PC-9 (cell line): Measurements from ENCODE around the gene AHCYL2. TPM values are rescaled to one million over a fixed set of nuclear protein-coding genes. Genes with fewer than 3 reads are reported as not detected.

ENCODE experiments used
- BruUV-seq: library from RNA; stranded (reverse); fragments of 400-500 nt; replicated peaks from 2 replicates; lab custom pipeline; 2021; lab: Mats Ljungman, UMichigan
- CTCF ChIA-PET: fragments of 300-600 bp; sonication (Branson Sonifier 250); formaldehyde crosslinking; loops from one replicate; lab custom pipeline; 2022; ENCODE audit warnings: antibody characterized with exemption; lab: Charles Lee
- POLR2A ChIA-PET: fragments of 300-600 bp; sonication (Branson Sonifier 250); formaldehyde crosslinking; loops from one replicate; lab custom pipeline; 2022; ENCODE audit warnings: antibody characterized with exemption; ENCODE audit not compliant: unreplicated experiment; lab: Charles Lee
- DNase-seq, 2 experiments: peaks; one replicate each; pipeline versions ENCODE4 v3.0.0 to v3.0.0-alpha.2; 2015 to 2022; ENCODE audit warnings: mixed read lengths in 1 of 2
- H2AFZ ChIP-seq: fragments of 200-600 bp; sonication (generic); 2 replicates; pipeline ENCODE4 v1.8.1; 2017; ENCODE audit warnings: antibody characterized with exemption
- H3F3A ChIP-seq: fragments of 200-600 bp; sonication (generic); 2 replicates; pipeline ENCODE4 v1.8.1; 2017; ENCODE audit warnings: antibody characterized with exemption, mild to moderate bottlenecking, low read depth; ENCODE audit not compliant: insufficient read depth
- H3K27ac ChIP-seq: fragments of 200-600 bp; sonication (generic); 2 replicates; pipeline ENCODE4 v1.6.1; 2016; ENCODE audit warnings: mixed run types
- H3K27me3 ChIP-seq: fragments of 200-600 bp; sonication (generic); 2 replicates; pipeline ENCODE4 v1.6.1; 2016; ENCODE audit warnings: low read depth, mixed run types; ENCODE audit not compliant: insufficient read depth
- H3K36me3 ChIP-seq: fragments of 200-600 bp; sonication (generic); 2 replicates; pipeline ENCODE4 v1.6.1; 2016; ENCODE audit warnings: low read depth, mixed run types
- H3K4me1 ChIP-seq: fragments of 200-600 bp; sonication (generic); replicated peaks from 2 replicates; pipeline ENCODE4 v1.6.1; 2016; ENCODE audit warnings: mixed run types; ENCODE audit not compliant: insufficient read depth
- H3K4me2 ChIP-seq: fragments of 200-600 bp; sonication (generic); 2 replicates; pipeline ENCODE4 v1.6.1; 2017; ENCODE audit warnings: mixed run types
- H3K4me3 ChIP-seq: fragments of 200-600 bp; sonication (generic); 2 replicates; pipeline ENCODE4 v1.6.1; 2016; ENCODE audit warnings: mixed run types
- H3K79me2 ChIP-seq: fragments of 200-600 bp; sonication (generic); 2 replicates; pipeline ENCODE4 v1.6.1; 2017; ENCODE audit warnings: low read depth, mixed run types
- H3K9me2 ChIP-seq: fragments of 200-600 bp; sonication (generic); 2 replicates; pipeline ENCODE4 v1.8.1; 2017; ENCODE audit warnings: mild to moderate bottlenecking; ENCODE audit not compliant: insufficient read depth
- H3K9me3 ChIP-seq: fragments of 200-600 bp; sonication (generic); 2 replicates; pipeline ENCODE4 v1.8.1; 2016; ENCODE audit warnings: low read depth; ENCODE audit not compliant: insufficient read depth
- H4K20me1 ChIP-seq: fragments of 200-600 bp; sonication (generic); 2 replicates; pipeline ENCODE4 v1.8.1; 2017; ENCODE audit not compliant: insufficient read depth
- CTCF ChIP-seq: fragments of 200-600 bp; sonication (generic); conservative IDR thresholded peaks from 2 replicates; pipeline ENCODE4 v1.6.1; 2017; ENCODE audit warnings: mixed run types, antibody characterized with exemption, mild to moderate bottlenecking, moderate library complexity
- EZH2 ChIP-seq: fragments of 200-600 bp; sonication (generic); IDR thresholded peaks from 2 replicates; pipeline ENCODE4 v1.8.0; 2017; ENCODE audit warnings: antibody characterized with exemption, low read depth
- intact Hi-C: fragments of 100-400 bp; cut with micrococcal nuclease; formaldehyde crosslinking; loops from one replicate; pipeline ENCODE4 v1.10.0; 2022; ENCODE audit not compliant: unreplicated experiment
- total RNA-seq: library from RNA; stranded (reverse); gene quantifications from 2 replicates; pipeline ENCODE4 v1.2.3, GENCODE V29; 2021

Gene AHCYL2
- total RNA-seq, 1 experiment from 2014 or later = 15.7 TPM

GRCh38 chr7:129458171-129458570 is 233.3 kb downstream of the AHCYL2 start:
- no peaks in the 10 kb centered on the region for H3K79me2 ChIP-seq
- no peak overlapping the region for H3K27ac ChIP-seq
- ChIA-PET POLR2A (interaction anchor here (0.7 kb wide), 1 partner anchor 88 kb away, joined by 3 read pairs; no protein-coding TSS in a partner anchor), CTCF (no interaction called here)
- no peak overlapping the region for H2AFZ ChIP-seq
- H3K4me3 ChIP-seq = no peak overlapping the region
- no peak overlapping the region for H3K4me2 ChIP-seq
- no peaks in the 10 kb centered on the region for H3K27me3 ChIP-seq
- H3K9me2 ChIP-seq = peaks cover 6% of the 10 kb centered on the region; the same call in 1 of the 2 replicates
- TF ChIP-seq CTCF (no peak), EZH2 (no peak)
- intact Hi-C loops = no loop called here
- no peaks in the 10 kb centered on the region for H4K20me1 ChIP-seq
- H3K4me1 ChIP-seq = peaks cover 26% of the 10 kb centered on the region
- H3F3A ChIP-seq = peaks cover 21% of the 10 kb centered on the region
- peaks cover 53% of the 10 kb centered on the region for H3K36me3 ChIP-seq
- DNase-seq = no peak
- no TSS peak for BruUV-seq
- no peaks in the 10 kb centered on the region for H3K9me3 ChIP-seq

DNA sequence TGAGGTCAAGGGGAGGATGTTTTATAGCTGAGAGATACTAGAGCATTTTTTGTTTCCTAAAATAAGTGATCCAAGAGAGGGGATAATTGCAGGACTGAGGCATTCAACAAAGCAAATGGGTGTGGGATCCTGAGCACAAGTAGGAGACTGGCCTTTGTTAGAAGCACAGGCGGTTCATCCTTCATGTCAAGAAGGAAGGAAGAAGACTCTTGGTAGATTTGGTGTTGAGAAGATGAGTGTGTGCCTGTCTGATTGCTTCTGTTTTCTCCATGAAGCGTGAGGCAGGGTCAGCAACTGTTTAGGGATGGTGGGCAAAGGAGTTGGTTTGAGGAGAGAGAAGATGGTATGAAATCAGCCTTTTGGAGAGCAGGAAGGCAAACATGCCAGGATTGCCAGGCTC is 237.0 kb downstream of the AHCYL2 start:
- ChIA-PET CTCF (no interaction called here), POLR2A (no interaction called here)
- BruUV-seq = no TSS peak

GRCh38 chr7:129462420-129462819 is 237.6 kb downstream of the AHCYL2 start:
- H3K4me1 ChIP-seq = peaks cover 7% of the 10 kb centered on the region
- no peak for DNase-seq
- no peak overlapping the region for H3K4me3 ChIP-seq
- no peak overlapping the region for H3K27ac ChIP-seq
- H3K9me3 ChIP-seq = no peaks in the 10 kb centered on the region
- H3F3A ChIP-seq = peaks cover 5% of the 10 kb centered on the region
- ChIA-PET CTCF (no interaction called here), POLR2A (no interaction called here)
- H3K79me2 ChIP-seq = no peaks in the 10 kb centered on the region
- intact Hi-C loops = no loop called here
- H3K27me3 ChIP-seq = no peaks in the 10 kb centered on the region
- H3K36me3 ChIP-seq = peaks cover 54% of the 10 kb centered on the region
- TF ChIP-seq CTCF (no peak), EZH2 (no peak)
- H3K4me2 ChIP-seq = no peak overlapping the region
- peaks cover 6% of the 10 kb centered on the region; the same call in 1 of the 2 replicates for H3K9me2 ChIP-seq
- H2AFZ ChIP-seq = no peak overlapping the region
- no peaks in the 10 kb centered on the region for H4K20me1 ChIP-seq
- BruUV-seq = no TSS peak

More for the DNA sequence above, 237.0 kb downstream of the AHCYL2 start:
- Histone ChIP-seq H3K4me2 (no peak overlapping the region), H3K9me3 (no peaks in the 10 kb centered on the region), H3K4me1 (peaks cover 1% of the 10 kb centered on the region; the same call in 1 of the 2 replicates), H3K9me2 (peaks cover 6% of the 10 kb centered on the region; the same call in 1 of the 2 replicates), H3K27me3 (no peaks in the 10 kb centered on the region), H3F3A (no peaks in the 10 kb centered on the region; the same call in 1 of the 2 replicates), H3K4me3 (no peak overlapping the region), H3K36me3 (peaks cover 54% of the 10 kb centered on the region), H3K27ac (no peak overlapping the region), H3K79me2 (no peaks in the 10 kb centered on the region), H4K20me1 (no peaks in the 10 kb centered on the region), H2AFZ (no peak overlapping the region)
- DNase-seq = no peak
- intact Hi-C loops = no loop called here
- TF ChIP-seq EZH2 (no peak), CTCF (no peak)
